ENCODE results near the gene CCDC197. TPM values are rescaled to one million over a fixed set of nuclear protein-coding genes. Genes with fewer than 3 reads are reported as not detected.

Gene CCDC197
- total and polyA plus RNA-seq, 2 donors (not counting 1 experiment from before 2014, with no cell fraction given): not detected

DNA sequence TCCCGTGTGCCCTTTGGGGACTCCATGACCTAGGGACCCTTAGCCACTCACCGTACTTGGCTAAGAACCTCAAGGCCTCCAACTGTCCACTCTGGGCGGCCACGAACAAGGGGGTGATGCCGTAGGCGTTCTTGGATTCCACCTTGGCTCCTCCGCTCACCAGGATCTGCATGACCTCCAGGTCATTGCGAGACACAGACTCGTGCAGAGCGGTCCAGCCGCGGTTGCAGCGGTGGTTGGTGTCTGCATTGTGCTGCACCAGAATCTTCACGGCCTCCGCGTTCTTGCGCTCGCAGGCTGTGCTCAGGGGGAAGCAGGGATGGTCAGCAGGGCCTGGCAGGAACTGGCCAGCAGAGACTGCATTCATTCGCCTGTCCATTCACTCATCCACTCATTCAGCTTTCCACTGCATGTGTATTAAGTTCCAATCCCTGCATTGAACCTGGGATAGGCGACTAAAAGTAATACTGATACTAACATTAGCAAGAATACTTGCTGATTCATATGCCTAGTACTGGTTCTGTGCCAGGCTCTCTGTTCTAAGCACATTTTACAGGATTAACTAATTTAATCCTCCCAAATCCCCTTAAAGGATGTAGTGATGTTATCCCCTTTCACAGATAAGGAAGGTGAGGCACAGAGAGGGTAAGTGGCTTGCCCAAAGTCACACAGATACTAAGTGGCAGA is 46.0 kb upstream of the CCDC197 start:
- Histone ChIP-seq H3K4me3 (ENCODE audit: control extremely low read depth in 1 of 5, extremely low read depth in 1 of 5, insufficient read depth in 1 of 5, low read depth in 2 of 5, low read length in 4 of 5) (no peak overlapping the region), H3K9me3 (ENCODE audit: control extremely low read depth in 1 of 3, control insufficient read depth in 2 of 3, insufficient read depth in 1 of 3, low read length in 2 of 3) (no peaks in the 10 kb centered on the region), H3K27me3 (replicated peaks in 1 of 4; ENCODE audit: control extremely low read depth in 1 of 4, control insufficient read depth in 3 of 4, insufficient read depth in 4 of 4, low read length in 3 of 4) (no peaks in the 10 kb centered on the region), H2AFZ (ENCODE audit: insufficient read depth, low read depth, low read length, poor library complexity, severe bottlenecking) (no peak overlapping the region), H3K4me2 (replicated peaks; ENCODE audit: low read depth, low read length, poor library complexity, severe bottlenecking) (no peak overlapping the region), H3K9ac (ENCODE audit: low read length) (no peak overlapping the region), H3K79me2 (ENCODE audit: control insufficient read depth, insufficient read depth, low read length) (peaks cover 4% of the 10 kb centered on the region), H3K36me3 (replicated peaks in 1 of 2; ENCODE audit: control extremely low read depth in 1 of 2, control insufficient read depth in 1 of 2, extremely low read depth in 1 of 2, insufficient read depth in 2 of 2, low read length in 1 of 2) (no peaks in the 10 kb centered on the region), H4K20me1 (ENCODE audit: control insufficient read depth, insufficient read depth, low read length, poor library complexity, severe bottlenecking) (no peaks in the 10 kb centered on the region), H3K4me1 (ENCODE audit: control insufficient read depth in 2 of 2, insufficient read depth in 2 of 2, low read length in 2 of 2) (peaks cover 24 to 33% of the 10 kb centered on the region in 2 donors), H3K27ac (ENCODE audit: low read length in 2 of 2) (no peak overlapping the region)
- DNase-seq (no peak), ATAC-seq (ENCODE audit: low read depth) (no peak)
- intact Hi-C loops (cut with micrococcal nuclease): no loop called here
- Mint-ChIP-seq H3K27ac (no peak overlapping the region), H3K4me1 (peaks cover 31% of the 10 kb centered on the region), H3K9me3 (ENCODE audit: insufficient read depth) (no peaks in the 10 kb centered on the region), H3K27me3 (no peaks in the 10 kb centered on the region), H3K4me3 (no peak overlapping the region)
- CTCF ChIA-PET: interaction anchor here (22.1 to 37.7 kb wide), 2 partner anchors 8 to 16 kb away, joined by 1036 read pairs; partner anchors contain the start of gene ASB2
- no peak for TF ChIP-seq EZH2 (IDR thresholded peaks at IDR 0.05; ENCODE audit: borderline replicate concordance, insufficient read depth, low read depth, low read length, poor library complexity, severe bottlenecking)
- no peak for TF ChIP-seq CTCF (IDR thresholded peaks at IDR 0.05)
- POLR2A ChIA-PET: no interaction called here
- 91% methylated on average over 19 of the region's 20 CpGs for WGBS (ENCODE audit: insufficient coverage)

Measured in B cell (primary cell).